Fibroblast of lung (primary cell): ENCODE results near the gene PC. TPM values are rescaled to one million over a fixed set of nuclear protein-coding genes. Genes with fewer than 3 reads are reported as not detected.

Source experiments
- DNase-seq, 2 donors: peaks; one replicate each; pipeline versions ENCODE4 v3.0.0 to v3.0.0-alpha.2; 2010; ENCODE audit warnings: low read depth in 2 of 2
- H2AFZ ChIP-seq: 2 replicates; pipeline ENCODE4 v1.5.1; 2012; ENCODE audit warnings: low read length, control low read depth, inconsistent platforms
- H3K27ac ChIP-seq: 2 replicates; pipeline ENCODE4 v1.5.1; 2011; ENCODE audit warnings: low read length, control low read depth; ENCODE audit not compliant: insufficient read depth
- H3K27me3 ChIP-seq: 2 replicates; pipeline ENCODE4 v1.5.1; 2011; ENCODE audit warnings: mild to moderate bottlenecking, low read length; ENCODE audit not compliant: control insufficient read depth, insufficient read depth
- H3K36me3 ChIP-seq: 2 replicates; pipeline ENCODE4 v1.5.1; 2011; ENCODE audit warnings: low read length; ENCODE audit not compliant: control insufficient read depth, insufficient read depth
- H3K4me1 ChIP-seq: 2 replicates; pipeline ENCODE4 v1.5.1; 2011; ENCODE audit warnings: low read length; ENCODE audit not compliant: control insufficient read depth, insufficient read depth; ENCODE audit errors: extremely low read depth
- H3K4me2 ChIP-seq: 2 replicates; pipeline ENCODE4 v1.5.1; 2011; ENCODE audit warnings: low read length, control low read depth; ENCODE audit not compliant: insufficient read depth; ENCODE audit errors: extremely low read depth
- H3K4me3 ChIP-seq, 4 experiments: fragments of 200-600 bp in 1 of 4; sonication (generic) in 1 of 4; replicated peaks in 1 of 4; 2 replicates each; pipeline ENCODE4 v1.5.1; 2011 to 2016; ENCODE audit warnings: low read length in 4 of 4, low read depth in 3 of 4, mild to moderate bottlenecking in 3 of 4, control low read depth in 2 of 4, inconsistent platforms in 1 of 4, mixed read lengths in 1 of 4; ENCODE audit not compliant: insufficient read depth in 1 of 4; ENCODE audit errors: control extremely low read depth in 1 of 4
- H3K79me2 ChIP-seq: 2 replicates; pipeline ENCODE4 v1.5.1; 2012; ENCODE audit warnings: mild to moderate bottlenecking, low read length, inconsistent platforms; ENCODE audit not compliant: control insufficient read depth, insufficient read depth
- H3K9ac ChIP-seq: 2 replicates; pipeline ENCODE4 v1.5.1; 2011; ENCODE audit warnings: mild to moderate bottlenecking, low read length, control low read depth; ENCODE audit not compliant: insufficient read depth
- H3K9me3 ChIP-seq: 2 replicates; pipeline ENCODE4 v1.5.1; 2012; ENCODE audit warnings: low read depth, low read length; ENCODE audit not compliant: control insufficient read depth, insufficient read depth
- H4K20me1 ChIP-seq: 2 replicates; pipeline ENCODE4 v1.5.1; 2011; ENCODE audit warnings: low read length; ENCODE audit not compliant: control insufficient read depth, insufficient read depth; ENCODE audit errors: extremely low read depth
- EZH2 ChIP-seq: IDR thresholded peaks from 2 replicates; pipeline ENCODE4 v1.5.1; 2012; ENCODE audit warnings: low read length, control low read depth, mild to moderate bottlenecking; ENCODE audit errors: missing control alignments
- polyA plus RNA-seq, 2 donors: library from polyadenylated mRNA; depleted of rRNA in 1 of 2; stranded (reverse) in 1 of 2; unstranded in 1 of 2; fragments of >200 nt; gene quantifications; 2 replicates each; pipeline ENCODE4 v1.2.1, GENCODE V29; 2011 to 2012; ENCODE audit warnings: missing spikeins in 1 of 2
- total RNA-seq: library from RNA; depleted of rRNA; stranded (reverse); fragments of >200 nt; gene quantifications from 2 replicates; pipeline ENCODE4 v1.2.1, GENCODE V29; 2014
- TF ChIP-seq, protein P1 (sequence below), 2 donors: IDR thresholded peaks in 1 of 2; conservative IDR thresholded peaks in 1 of 2; 1 replicate in 1 of 2; 2 replicates in 1 of 2; pipeline ENCODE4 v1.5.1; 2011 to 2012; ENCODE audit warnings: low read length in 2 of 2, control low read depth in 1 of 2, inconsistent platforms in 1 of 2, low read depth in 1 of 2, mild to moderate bottlenecking in 1 of 2

Gene PC
- total and polyA plus RNA-seq, 2 donors (not counting 1 experiment from before 2014, with no cell fraction given): 5.1 to 22.8 TPM

DNA sequence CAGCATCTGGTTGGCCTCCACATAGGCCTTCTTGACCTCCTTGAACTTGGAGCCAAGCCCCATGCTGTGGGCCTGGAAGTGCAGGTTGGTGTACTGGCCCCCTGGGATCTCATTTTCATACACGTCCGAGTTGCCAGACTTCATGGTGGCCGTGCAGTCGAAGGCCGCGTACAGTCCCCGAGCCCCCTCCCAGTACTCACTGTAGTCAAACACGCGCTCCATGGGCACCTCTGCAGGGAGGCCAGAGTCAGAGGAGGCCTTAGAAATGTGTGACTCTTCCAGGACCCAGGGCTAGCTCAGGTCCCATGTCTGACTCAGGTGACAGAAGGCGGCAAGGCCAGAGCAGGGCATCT, 108.0 kb downstream of the PC start:
- H3K36me3 ChIP-seq: peaks cover 19% of the 10 kb centered on the region
- H3K27me3 ChIP-seq: no peaks in the 10 kb centered on the region
- H3K4me3 ChIP-seq: no peak overlapping the region
- no peak overlapping the region for H2AFZ ChIP-seq
- H3K27ac ChIP-seq: no peak overlapping the region
- H3K9ac ChIP-seq: no peak overlapping the region
- no peak for DNase-seq
- TF ChIP-seq, protein P1, sequence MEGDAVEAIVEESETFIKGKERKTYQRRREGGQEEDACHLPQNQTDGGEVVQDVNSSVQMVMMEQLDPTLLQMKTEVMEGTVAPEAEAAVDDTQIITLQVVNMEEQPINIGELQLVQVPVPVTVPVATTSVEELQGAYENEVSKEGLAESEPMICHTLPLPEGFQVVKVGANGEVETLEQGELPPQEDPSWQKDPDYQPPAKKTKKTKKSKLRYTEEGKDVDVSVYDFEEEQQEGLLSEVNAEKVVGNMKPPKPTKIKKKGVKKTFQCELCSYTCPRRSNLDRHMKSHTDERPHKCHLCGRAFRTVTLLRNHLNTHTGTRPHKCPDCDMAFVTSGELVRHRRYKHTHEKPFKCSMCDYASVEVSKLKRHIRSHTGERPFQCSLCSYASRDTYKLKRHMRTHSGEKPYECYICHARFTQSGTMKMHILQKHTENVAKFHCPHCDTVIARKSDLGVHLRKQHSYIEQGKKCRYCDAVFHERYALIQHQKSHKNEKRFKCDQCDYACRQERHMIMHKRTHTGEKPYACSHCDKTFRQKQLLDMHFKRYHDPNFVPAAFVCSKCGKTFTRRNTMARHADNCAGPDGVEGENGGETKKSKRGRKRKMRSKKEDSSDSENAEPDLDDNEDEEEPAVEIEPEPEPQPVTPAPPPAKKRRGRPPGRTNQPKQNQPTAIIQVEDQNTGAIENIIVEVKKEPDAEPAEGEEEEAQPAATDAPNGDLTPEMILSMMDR (conservative IDR thresholded peaks at IDR 0.05 in 1 of 2, IDR thresholded peaks at IDR 0.05 in 1 of 2; ENCODE audit: low read depth in 1 of 2, low read length in 2 of 2): no peak
- no peak for TF ChIP-seq EZH2
- no peaks in the 10 kb centered on the region for H3K4me1 ChIP-seq
- H3K9me3 ChIP-seq: no peaks in the 10 kb centered on the region
- peaks cover 4% of the 10 kb centered on the region for H3K79me2 ChIP-seq
- no peaks in the 10 kb centered on the region for H4K20me1 ChIP-seq
- H3K4me2 ChIP-seq: no peak overlapping the region

DNA sequence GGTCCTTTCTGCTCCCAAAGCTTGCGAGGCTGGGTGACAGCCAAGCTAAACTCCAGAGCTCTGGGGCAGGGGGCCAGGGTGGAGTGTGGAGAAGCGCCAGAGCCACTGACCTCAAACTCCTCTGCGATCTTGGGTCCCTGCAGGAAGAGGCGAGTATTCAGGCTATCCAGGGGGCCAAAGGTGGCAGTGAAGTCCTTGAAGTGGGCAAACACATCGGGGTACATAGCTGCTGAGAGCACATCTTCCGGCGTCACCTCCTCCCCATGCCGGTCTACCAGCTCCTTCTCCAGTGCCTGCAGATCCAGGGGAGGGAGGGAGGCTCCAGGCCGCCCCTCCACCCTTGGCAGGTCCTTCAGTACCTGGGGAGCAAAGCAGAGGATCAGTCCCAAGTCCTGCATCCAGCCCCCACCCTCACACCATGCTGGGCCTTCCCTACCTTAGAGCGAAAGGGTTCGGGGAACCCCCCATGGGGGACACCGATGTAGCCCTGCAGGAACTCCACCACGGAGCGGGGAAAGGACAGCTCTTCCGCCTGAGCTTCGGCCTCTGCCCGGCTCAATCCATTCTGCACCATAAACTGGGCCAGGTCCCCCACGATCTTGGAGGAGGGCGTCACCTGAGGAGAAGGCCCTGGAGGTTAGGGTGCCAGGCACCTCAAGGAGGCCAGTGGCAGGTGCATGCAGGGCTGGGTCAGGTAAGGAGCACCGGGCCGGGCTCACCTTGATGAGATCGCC, 108.5 kb downstream of the PC start:
- no peak overlapping the region for H3K9ac ChIP-seq
- no peaks in the 10 kb centered on the region for H3K9me3 ChIP-seq
- TF ChIP-seq, protein P1 (conservative IDR thresholded peaks at IDR 0.05 in 1 of 2, IDR thresholded peaks at IDR 0.05 in 1 of 2; ENCODE audit: low read depth in 1 of 2, low read length in 2 of 2): no peak
- TF ChIP-seq EZH2: no peak
- peaks cover 9% of the 10 kb centered on the region for H3K79me2 ChIP-seq
- no peak overlapping the region for H2AFZ ChIP-seq
- no peak overlapping the region for H3K27ac ChIP-seq
- no peak overlapping the region for H3K4me2 ChIP-seq
- DNase-seq: no peak
- no peak overlapping the region for H3K4me3 ChIP-seq
- no peaks in the 10 kb centered on the region for H3K4me1 ChIP-seq
- peaks cover 21% of the 10 kb centered on the region for H3K36me3 ChIP-seq
- no peaks in the 10 kb centered on the region for H4K20me1 ChIP-seq
- H3K27me3 ChIP-seq: no peaks in the 10 kb centered on the region

DNA sequence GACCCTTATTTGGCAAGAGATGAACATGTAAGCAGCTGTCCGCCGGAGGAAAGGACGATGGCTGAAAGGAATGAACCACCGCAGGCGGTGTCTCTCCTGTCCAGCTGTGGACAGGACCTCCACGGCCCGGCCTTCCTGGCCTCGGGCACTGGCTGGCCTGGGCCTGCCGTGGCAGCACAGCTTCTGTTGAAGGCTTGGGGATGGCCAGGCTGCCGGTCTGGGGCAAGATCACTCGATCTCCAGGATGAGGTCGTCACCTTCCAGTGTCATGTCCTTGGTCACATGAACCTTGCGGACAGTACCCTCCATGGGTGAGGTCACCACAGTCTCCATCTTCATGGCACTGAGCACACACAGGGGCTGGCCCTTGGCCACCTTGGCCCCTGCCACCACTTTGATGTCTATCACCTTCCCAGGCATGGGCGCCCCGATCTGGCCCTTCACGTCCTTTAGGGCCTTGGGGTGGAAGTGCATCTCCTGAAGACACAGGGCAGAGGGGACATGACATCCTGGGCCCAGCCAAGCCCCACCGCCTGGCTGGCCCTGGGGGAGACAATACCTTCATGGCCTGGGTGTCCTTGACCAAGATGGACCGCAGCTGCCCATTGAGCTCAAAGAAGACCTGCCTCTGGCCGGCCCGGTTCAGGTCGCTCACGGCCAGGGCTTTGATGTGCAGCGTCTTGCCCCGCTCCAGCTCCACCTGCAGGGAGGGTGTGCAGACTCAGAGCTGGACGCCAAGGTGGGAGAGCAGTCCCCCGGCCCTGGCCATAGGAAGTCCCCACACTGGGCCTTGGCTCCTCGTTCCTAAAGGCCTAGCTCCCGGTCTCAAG, 109.3 kb downstream of the PC start:
- no peak overlapping the region for H3K4me2 ChIP-seq
- no peak overlapping the region for H2AFZ ChIP-seq
- no peak for DNase-seq
- peaks cover 3% of the 10 kb centered on the region for H3K4me1 ChIP-seq
- H3K9me3 ChIP-seq: no peaks in the 10 kb centered on the region
- H4K20me1 ChIP-seq: no peaks in the 10 kb centered on the region
- H3K9ac ChIP-seq: no peak overlapping the region
- no peaks in the 10 kb centered on the region for H3K27me3 ChIP-seq
- TF ChIP-seq EZH2: no peak
- TF ChIP-seq, protein P1 (conservative IDR thresholded peaks at IDR 0.05 in 1 of 2, IDR thresholded peaks at IDR 0.05 in 1 of 2; ENCODE audit: low read depth in 1 of 2, low read length in 2 of 2): no peak
- H3K4me3 ChIP-seq: no peak overlapping the region
- H3K79me2 ChIP-seq: peaks cover 17% of the 10 kb centered on the region
- no peak overlapping the region for H3K27ac ChIP-seq
- H3K36me3 ChIP-seq: peaks cover 21% of the 10 kb centered on the region
